ENCODE measurements around the gene MUC4.
"Not testable (repeated sequence)": the region's sequence is repeated elsewhere in the genome, so short reads cannot be mapped to it uniquely, and the experiment has no call there.

MUC4 gene

DNA sequence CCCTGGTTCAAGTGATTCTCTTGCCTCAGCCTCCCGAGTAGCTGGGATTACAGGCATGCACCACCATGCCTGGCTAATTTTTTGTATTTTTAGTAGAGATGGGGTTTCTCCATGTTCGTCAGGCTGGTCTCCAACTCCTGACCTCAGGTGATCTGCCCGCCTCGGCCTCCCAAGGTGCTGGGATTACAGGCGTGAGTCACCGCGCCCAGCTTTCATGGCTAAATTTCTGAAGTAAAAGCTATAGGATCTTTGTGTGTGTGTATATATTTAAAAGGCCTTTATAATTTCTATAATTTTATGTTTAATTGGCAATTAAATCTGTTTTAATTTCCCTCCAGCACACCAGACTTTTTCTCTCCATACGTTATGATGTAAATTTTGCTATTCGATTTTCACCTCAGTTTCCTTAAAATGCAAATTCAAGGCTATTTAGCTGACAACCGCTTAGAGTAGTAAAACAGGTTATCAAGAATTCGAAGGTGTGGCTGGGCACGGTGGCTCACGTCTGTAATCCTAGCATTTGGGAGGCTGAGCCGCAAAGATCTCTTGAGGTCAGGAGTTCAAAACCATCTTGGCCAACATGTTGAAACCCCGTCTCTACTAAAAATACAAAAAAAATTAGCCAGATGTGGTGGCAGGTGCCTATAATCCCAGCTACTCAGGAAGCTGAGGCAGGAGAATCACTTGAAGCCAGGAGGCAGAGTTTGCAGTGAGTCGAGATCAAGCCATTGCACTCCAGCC lies 92.0 kb downstream of the MUC4 start:
- not testable (repeated sequence) for H3K4me2 ChIP-seq (ENCODE audit: low read length); H3K27me3 ChIP-seq (ENCODE audit: control insufficient read depth, low read length); H3K4me1 ChIP-seq (ENCODE audit: control insufficient read depth, low read length); H3K36me3 ChIP-seq (ENCODE audit: control insufficient read depth, low read length); H3K4me3 ChIP-seq (ENCODE audit: low read length); H3F3A ChIP-seq (ENCODE audit: control insufficient read depth, insufficient read depth); H4K20me1 ChIP-seq (ENCODE audit: control insufficient read depth, insufficient read depth, low read depth, low read length); H3K79me2 ChIP-seq (ENCODE audit: control insufficient read depth, low read length); H3K27ac ChIP-seq (ENCODE audit: low read depth, low read length); H3K9me2 ChIP-seq (replicated peaks; ENCODE audit: control insufficient read depth, low read length); H3K9me3 ChIP-seq (ENCODE audit: control insufficient read depth, insufficient read depth, low read length)

DNA sequence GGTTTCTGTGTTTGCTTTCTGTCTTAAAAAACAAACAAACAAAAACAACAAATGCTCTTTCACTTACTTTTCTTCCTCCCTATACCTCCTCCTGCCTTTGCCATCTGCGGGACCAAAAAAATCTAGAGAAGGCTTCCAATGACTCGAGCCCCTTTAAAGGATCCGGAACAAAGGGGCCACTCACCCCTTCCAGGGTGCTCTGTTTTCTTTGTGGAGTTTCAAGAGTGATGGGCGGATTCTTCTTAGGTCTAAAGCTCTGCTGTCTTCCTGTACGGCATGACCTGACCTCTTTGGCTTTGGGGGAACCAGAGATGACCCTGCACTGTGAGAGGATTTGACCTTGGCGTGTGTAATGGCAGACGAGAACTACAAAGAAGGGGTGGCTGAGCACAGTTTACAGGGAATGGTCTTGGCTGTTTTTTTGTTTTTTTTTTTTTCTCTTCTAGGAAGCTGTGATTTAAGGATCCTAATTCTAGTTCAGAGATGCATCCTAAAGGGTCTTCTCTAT lies 93.2 kb downstream of the MUC4 start:
- TF ChIP-seq EZH2phosphoT487 (IDR thresholded peaks at IDR 0.05; ENCODE audit: borderline replicate concordance, low read length): no peak
- TF ChIP-seq, protein P1, sequence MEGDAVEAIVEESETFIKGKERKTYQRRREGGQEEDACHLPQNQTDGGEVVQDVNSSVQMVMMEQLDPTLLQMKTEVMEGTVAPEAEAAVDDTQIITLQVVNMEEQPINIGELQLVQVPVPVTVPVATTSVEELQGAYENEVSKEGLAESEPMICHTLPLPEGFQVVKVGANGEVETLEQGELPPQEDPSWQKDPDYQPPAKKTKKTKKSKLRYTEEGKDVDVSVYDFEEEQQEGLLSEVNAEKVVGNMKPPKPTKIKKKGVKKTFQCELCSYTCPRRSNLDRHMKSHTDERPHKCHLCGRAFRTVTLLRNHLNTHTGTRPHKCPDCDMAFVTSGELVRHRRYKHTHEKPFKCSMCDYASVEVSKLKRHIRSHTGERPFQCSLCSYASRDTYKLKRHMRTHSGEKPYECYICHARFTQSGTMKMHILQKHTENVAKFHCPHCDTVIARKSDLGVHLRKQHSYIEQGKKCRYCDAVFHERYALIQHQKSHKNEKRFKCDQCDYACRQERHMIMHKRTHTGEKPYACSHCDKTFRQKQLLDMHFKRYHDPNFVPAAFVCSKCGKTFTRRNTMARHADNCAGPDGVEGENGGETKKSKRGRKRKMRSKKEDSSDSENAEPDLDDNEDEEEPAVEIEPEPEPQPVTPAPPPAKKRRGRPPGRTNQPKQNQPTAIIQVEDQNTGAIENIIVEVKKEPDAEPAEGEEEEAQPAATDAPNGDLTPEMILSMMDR (IDR thresholded peaks at IDR 0.05; ENCODE audit: low read depth, low read length, poor library complexity, severe bottlenecking): no peak
- Histone ChIP-seq H3K9me2 (replicated peaks; ENCODE audit: control insufficient read depth, low read length) (no peaks in the 10 kb centered on the region), H4K20me1 (ENCODE audit: control insufficient read depth, insufficient read depth, low read depth, low read length) (no peaks in the 10 kb centered on the region), H3K4me3 (ENCODE audit: low read length) (no peak overlapping the region), H3K4me1 (ENCODE audit: control insufficient read depth, low read length) (peaks cover 4% of the 10 kb centered on the region), H3K4me2 (ENCODE audit: low read length) (no peak overlapping the region), H3K36me3 (ENCODE audit: control insufficient read depth, low read length) (no peaks in the 10 kb centered on the region), H3K9me3 (ENCODE audit: control insufficient read depth, insufficient read depth, low read length) (no peaks in the 10 kb centered on the region), H3K79me2 (ENCODE audit: control insufficient read depth, low read length) (no peaks in the 10 kb centered on the region), H3K27ac (ENCODE audit: low read depth, low read length) (no peak overlapping the region), H3F3A (ENCODE audit: control insufficient read depth, insufficient read depth) (no peaks in the 10 kb centered on the region), H3K27me3 (ENCODE audit: control insufficient read depth, low read length) (no peaks in the 10 kb centered on the region)

DNA sequence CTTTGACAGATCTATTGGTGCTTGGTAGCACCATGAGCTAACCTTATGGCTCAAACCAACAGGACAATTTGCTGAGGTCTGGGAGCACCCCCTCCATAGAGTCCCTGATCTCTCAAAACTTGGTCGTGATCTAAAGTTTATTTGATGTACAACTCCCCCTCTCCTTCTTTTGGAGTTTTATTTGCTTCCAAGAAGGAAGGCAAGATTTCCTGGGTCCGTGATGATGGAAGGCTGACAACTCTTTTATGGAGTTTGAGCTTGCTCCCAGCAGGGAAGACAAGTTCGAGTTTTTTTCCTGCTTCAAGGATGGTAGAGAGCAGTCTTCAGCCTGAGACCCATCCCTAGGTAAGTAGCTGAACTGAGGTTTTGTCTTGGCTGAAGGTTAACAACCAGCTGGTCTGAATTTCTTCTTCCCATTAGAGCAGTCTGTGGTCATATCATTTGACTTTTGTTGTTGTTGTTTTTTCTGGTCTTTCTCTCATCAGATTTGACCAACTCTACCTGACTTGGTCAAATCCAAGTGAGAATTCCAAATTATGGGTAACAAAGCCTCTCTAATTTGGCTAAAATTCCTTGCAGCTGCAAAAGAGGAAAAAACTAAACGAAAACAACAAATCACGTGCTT lies 93.8 kb downstream of the MUC4 start:
- H3K9me2 ChIP-seq (replicated peaks; ENCODE audit: control insufficient read depth, low read length): no peaks in the 10 kb centered on the region
- H3F3A ChIP-seq (ENCODE audit: control insufficient read depth, insufficient read depth): no peaks in the 10 kb centered on the region
- no peaks in the 10 kb centered on the region for H3K27me3 ChIP-seq (ENCODE audit: control insufficient read depth, low read length)
- H3K4me1 ChIP-seq (ENCODE audit: control insufficient read depth, low read length): peaks cover 4% of the 10 kb centered on the region
- H4K20me1 ChIP-seq (ENCODE audit: control insufficient read depth, insufficient read depth, low read depth, low read length): no peaks in the 10 kb centered on the region
- no peaks in the 10 kb centered on the region for H3K36me3 ChIP-seq (ENCODE audit: control insufficient read depth, low read length)
- TF ChIP-seq, protein P1 (IDR thresholded peaks at IDR 0.05; ENCODE audit: low read depth, low read length, poor library complexity, severe bottlenecking): no peak
- no peak for TF ChIP-seq EZH2phosphoT487 (IDR thresholded peaks at IDR 0.05; ENCODE audit: borderline replicate concordance, low read length)
- H3K79me2 ChIP-seq (ENCODE audit: control insufficient read depth, low read length): no peaks in the 10 kb centered on the region
- no peak overlapping the region for H3K4me2 ChIP-seq (ENCODE audit: low read length)
- H3K4me3 ChIP-seq (ENCODE audit: low read length): no peak overlapping the region
- H3K9me3 ChIP-seq (ENCODE audit: control insufficient read depth, insufficient read depth, low read length): no peaks in the 10 kb centered on the region
- no peak overlapping the region for H3K27ac ChIP-seq (ENCODE audit: low read depth, low read length)

DNA sequence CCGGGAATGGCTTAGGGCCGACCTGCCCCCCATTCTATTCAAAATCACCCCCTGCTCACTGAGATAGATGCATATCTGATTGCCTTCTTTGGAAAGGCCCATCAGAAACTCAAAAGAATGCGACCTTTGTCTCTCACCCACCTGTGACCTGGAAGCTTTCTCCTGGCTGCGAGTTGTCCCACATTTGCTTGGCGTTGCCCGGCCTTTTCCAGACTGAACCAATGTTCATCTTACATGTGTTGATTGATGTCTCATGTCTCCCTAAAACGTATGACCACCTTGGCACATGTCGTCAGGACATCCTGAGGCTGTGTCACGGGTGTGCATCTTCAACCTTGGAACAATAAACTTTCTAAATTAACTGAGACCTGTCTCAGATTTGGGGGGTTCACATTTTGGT lies 94.3 kb downstream of the MUC4 start:
- no peaks in the 10 kb centered on the region for H3F3A ChIP-seq (ENCODE audit: control insufficient read depth, insufficient read depth)

More for the DNA sequence above, 94.3 kb downstream of the MUC4 start:
- Histone ChIP-seq H3K79me2 (ENCODE audit: control insufficient read depth, low read length) (no peaks in the 10 kb centered on the region), H3K9me2 (replicated peaks; ENCODE audit: control insufficient read depth, low read length) (no peaks in the 10 kb centered on the region), H3K4me3 (ENCODE audit: low read length) (no peak overlapping the region), H4K20me1 (ENCODE audit: control insufficient read depth, insufficient read depth, low read depth, low read length) (no peaks in the 10 kb centered on the region), H3K36me3 (ENCODE audit: control insufficient read depth, low read length) (no peaks in the 10 kb centered on the region), H3K4me1 (ENCODE audit: control insufficient read depth, low read length) (peaks cover 4% of the 10 kb centered on the region), H3K4me2 (ENCODE audit: low read length) (no peak overlapping the region), H3K27ac (ENCODE audit: low read depth, low read length) (no peak overlapping the region), H3K9me3 (ENCODE audit: control insufficient read depth, insufficient read depth, low read length) (no peaks in the 10 kb centered on the region), H3K27me3 (ENCODE audit: control insufficient read depth, low read length) (no peaks in the 10 kb centered on the region)
- TF ChIP-seq, protein P1 (IDR thresholded peaks at IDR 0.05; ENCODE audit: low read depth, low read length, poor library complexity, severe bottlenecking): no peak
- TF ChIP-seq EZH2phosphoT487 (IDR thresholded peaks at IDR 0.05; ENCODE audit: borderline replicate concordance, low read length): no peak
